ENCODE measurements around the gene CACNA1H. TPM values are rescaled to one million over a fixed set of nuclear protein-coding genes. Genes with fewer than 3 reads are reported as not detected.
"Not testable (repeated sequence)": the region's sequence is repeated elsewhere in the genome, so short reads cannot be mapped to it uniquely, and the experiment has no call there.

CACNA1H gene
- polyA plus RNA-seq, 1 donor from 2014 or later = not detected

- H3K27ac Mint-ChIP-seq, H3K27me3 Mint-ChIP-seq, H3K4me1 Mint-ChIP-seq, H3K9me3 Mint-ChIP-seq, H3K36me3 Mint-ChIP-seq, H3K4me3 Mint-ChIP-seq: not testable (repeated sequence)
Observed at GRCh38 chr16:1249031-1249755, 96.3 kb downstream of the CACNA1H start.

GRCh38 chr16:1253701-1254364 lies 100.9 kb downstream of the CACNA1H start:
- not testable (repeated sequence) for H3K9me3 Mint-ChIP-seq, H3K4me3 Mint-ChIP-seq, H3K27me3 Mint-ChIP-seq, H3K27ac Mint-ChIP-seq, H3K36me3 Mint-ChIP-seq, H3K4me1 Mint-ChIP-seq

GRCh38 chr16:1254821-1255220 lies 101.9 kb downstream of the CACNA1H start:
- H3K4me3 Mint-ChIP-seq = not testable (repeated sequence)

GRCh38 chr16:1255276-1256122 lies 102.6 kb downstream of the CACNA1H start, which contains the start of gene TPSD1:
Gene TPSD1, plus strand, starts transcription at chr16:1256069. Its CDS starts 212 bp downstream, at chr16:1256281.
- not testable (repeated sequence) for H3K4me1 Mint-ChIP-seq, H3K9me3 Mint-ChIP-seq, H3K36me3 Mint-ChIP-seq, H3K4me3 Mint-ChIP-seq, H3K27ac Mint-ChIP-seq
- H3K27me3 Mint-ChIP-seq = peaks cover 13% of the 10 kb centered on the region

More at GRCh38 chr16:1254821-1255220, 101.9 kb downstream of the CACNA1H start:
- H3K9me3 Mint-ChIP-seq, H3K27me3 Mint-ChIP-seq, H3K36me3 Mint-ChIP-seq, H3K27ac Mint-ChIP-seq, H3K4me1 Mint-ChIP-seq: not testable (repeated sequence)

DNA sequence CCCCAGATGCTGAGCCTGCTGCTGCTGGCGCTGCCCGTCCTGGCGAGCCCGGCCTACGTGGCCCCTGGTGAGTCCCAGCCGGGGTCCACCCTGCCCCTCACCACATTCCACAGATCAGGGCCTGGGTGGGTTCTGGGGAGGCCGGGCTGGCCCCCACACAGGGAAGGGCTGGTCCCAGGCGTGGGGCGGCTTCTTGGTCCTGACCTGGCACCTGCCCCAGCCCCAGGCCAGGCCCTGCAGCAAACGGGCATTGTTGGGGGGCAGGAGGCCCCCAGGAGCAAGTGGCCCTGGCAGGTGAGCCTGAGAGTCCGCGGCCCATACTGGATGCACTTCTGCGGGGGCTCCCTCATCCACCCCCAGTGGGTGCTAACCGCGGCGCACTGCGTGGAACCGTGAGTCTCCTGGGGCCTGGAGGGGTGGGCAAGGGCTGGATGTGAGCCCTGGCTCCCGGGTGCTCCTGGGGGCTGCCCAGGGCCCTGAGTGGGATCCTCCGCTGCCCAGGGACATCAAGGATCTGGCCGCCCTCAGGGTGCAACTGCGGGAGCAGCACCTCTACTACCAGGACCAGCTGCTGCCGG lies 103.5 kb downstream of the CACNA1H start:
- H3K36me3 Mint-ChIP-seq = not testable (repeated sequence)

DNA sequence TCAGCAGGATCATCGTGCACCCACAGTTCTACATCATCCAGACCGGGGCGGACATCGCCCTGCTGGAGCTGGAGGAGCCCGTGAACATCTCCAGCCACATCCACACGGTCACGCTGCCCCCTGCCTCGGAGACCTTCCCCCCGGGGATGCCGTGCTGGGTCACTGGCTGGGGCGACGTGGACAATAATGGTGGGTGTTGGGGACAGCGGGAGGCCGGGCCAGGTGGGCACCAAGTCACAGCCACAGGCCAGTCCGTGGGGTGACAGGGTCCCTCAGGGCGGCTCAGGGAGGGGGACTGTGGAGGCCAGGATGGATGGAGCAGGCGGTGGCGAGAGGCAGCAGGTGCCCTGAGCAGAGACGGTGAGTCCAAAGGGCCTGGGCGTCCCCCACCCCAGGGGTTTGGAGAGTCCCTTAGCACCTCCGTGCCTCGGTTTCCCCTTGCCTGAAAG lies 104.0 kb downstream of the CACNA1H start:
- H3K9me3 Mint-ChIP-seq = no peaks in the 10 kb centered on the region
- no peaks in the 10 kb centered on the region for H3K36me3 Mint-ChIP-seq
- H3K27me3 Mint-ChIP-seq = peaks cover 21% of the 10 kb centered on the region
- peaks cover 0 to 4% (median 0%) of the 10 kb centered on the region in 3 donors for H3K4me1 Mint-ChIP-seq
- H3K4me3 Mint-ChIP-seq = no peak overlapping the region
- no peak overlapping the region for H3K27ac Mint-ChIP-seq

More for the DNA sequence above, 103.5 kb downstream of the CACNA1H start:
- H3K9me3 Mint-ChIP-seq, H3K4me1 Mint-ChIP-seq, H3K27ac Mint-ChIP-seq, H3K4me3 Mint-ChIP-seq: not testable (repeated sequence)
- H3K27me3 Mint-ChIP-seq = peaks cover 19% of the 10 kb centered on the region

DNA sequence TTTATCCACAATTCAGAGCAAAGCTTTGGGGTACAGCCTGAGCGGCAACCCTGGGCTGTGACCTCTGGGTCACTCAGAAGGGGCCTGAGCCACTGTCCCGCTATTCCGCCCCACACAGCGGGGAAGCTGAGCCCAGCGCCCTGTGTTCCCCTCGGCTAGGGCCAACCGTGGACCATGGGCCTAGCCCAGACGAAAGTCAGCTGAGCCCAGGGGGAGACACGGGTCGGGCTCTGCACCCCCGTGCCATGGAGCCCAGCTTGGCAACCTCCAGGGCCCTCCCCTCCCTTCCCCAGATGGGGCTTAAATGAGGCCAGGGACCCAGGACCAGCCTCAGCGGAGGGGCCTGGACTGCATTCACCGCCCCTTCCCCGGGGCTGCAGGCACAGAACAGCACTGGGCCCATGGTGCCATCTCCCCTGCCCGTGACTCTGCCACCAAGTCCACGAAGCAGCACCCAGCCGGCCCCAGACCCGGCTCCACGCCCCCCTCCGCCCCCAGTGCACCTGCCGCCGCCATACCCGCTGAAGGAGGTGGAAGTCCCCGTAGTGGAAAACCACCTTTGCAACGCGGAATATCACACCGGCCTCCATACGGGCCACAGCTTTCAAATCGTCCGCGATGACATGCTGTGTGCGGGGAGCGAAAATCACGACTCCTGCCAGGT lies 104.8 kb downstream of the CACNA1H start:
- Mint-ChIP-seq H3K4me3 (no peak overlapping the region), H3K27me3 (peaks cover 26% of the 10 kb centered on the region), H3K27ac (no peak overlapping the region), H3K4me1 (peaks cover 0 to 4% (median 0%) of the 10 kb centered on the region in 3 donors), H3K36me3 (no peaks in the 10 kb centered on the region), H3K9me3 (no peaks in the 10 kb centered on the region)

DNA sequence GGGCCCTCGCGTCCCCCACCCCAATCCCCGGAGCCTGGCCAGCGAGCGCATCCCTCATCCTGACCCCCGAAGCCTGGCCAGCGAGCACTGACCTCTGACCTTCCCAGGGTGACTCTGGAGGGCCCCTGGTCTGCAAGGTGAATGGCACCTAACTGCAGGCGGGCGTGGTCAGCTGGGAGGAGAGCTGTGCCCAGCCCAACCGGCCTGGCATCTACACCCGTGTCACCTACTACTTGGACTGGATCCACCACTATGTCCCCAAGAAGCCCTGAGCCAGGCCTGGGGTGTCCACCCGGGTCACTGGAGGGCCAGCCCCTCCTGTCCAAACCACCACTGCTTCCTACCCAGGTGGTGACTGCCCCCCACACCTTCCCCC lies 105.3 kb downstream of the CACNA1H start:
- Mint-ChIP-seq H3K36me3 (no peaks in the 10 kb centered on the region), H3K27ac (no peak overlapping the region), H3K4me1 (peaks cover 0 to 4% (median 0%) of the 10 kb centered on the region in 3 donors), H3K27me3 (peaks cover 26% of the 10 kb centered on the region), H3K9me3 (no peaks in the 10 kb centered on the region), H3K4me3 (no peak overlapping the region)

DNA sequence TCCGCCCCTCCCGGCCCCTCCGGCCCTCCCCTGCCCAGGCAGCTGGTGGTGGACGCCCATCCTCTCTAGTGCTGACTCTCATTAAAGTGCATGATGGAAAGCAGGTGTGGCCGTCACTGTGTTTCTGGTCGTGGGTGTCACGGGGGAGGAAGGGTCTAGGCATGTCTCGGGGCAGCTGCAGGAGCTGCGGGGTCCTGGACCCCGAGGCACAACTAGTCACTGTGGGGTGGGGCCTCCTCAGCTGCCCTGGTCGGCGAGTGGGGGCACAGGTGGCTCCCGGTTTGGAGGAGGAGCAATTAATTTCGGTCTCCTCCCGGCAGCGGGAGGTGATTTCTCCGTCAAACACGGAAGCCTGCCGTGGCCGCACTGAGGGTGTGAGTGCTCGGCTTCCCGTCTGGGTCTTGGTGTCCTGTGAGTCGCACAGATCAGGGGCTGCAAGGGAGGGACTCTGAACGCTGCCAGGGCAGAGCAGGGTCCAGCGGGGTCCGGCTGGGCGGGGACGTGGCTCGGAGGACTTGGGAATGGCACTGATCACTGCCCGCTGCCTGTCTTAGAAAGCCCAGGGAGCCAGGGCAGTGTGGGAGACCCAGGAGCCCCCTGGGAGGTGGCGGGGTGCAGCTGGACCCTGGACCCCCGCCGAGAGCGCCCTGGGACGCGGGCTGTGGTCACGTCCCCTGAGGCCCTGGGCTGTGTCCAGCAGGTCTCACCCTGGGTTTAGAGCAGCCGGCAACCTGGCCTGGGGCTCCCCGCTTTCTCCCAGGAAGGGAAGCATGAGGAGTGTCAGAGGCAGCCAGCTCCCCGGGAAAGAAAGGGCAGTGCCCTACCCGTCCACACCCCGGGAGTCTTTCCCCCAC lies 106.2 kb downstream of the CACNA1H start:
- no peaks in the 10 kb centered on the region for H3K9me3 Mint-ChIP-seq
- no peaks in the 10 kb centered on the region for H3K36me3 Mint-ChIP-seq
- peaks cover 0 to 4% (median 0%) of the 10 kb centered on the region in 3 donors for H3K4me1 Mint-ChIP-seq
- H3K4me3 Mint-ChIP-seq = peak overlapping the region in 2 of 4 donors; percentile 33 to 67
- peak overlapping the region in 1 of 3 donors; percentile 31 for H3K27ac Mint-ChIP-seq
- peaks cover 26% of the 10 kb centered on the region for H3K27me3 Mint-ChIP-seq

DNA sequence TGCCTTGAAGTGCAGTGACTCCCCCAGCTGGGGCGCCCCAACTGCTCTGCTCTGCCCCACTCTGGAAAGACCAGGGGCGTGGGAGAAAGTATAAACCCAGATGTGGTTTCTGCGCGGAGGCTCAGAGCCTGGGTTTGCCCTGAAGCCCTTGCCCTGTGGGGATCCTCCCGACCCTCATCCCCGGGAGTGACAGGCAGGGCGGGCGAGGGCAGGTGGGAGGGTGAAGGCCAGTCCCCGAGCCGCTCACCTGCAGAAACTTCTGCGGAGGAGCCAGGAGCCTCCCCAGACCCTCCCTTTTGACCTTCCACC lies 106.8 kb downstream of the CACNA1H start:
- H3K9me3 Mint-ChIP-seq = no peaks in the 10 kb centered on the region
- H3K27ac Mint-ChIP-seq = no peak overlapping the region
- no peaks in the 10 kb centered on the region for H3K36me3 Mint-ChIP-seq
- H3K4me1 Mint-ChIP-seq = peaks cover 0 to 4% (median 0%) of the 10 kb centered on the region in 3 donors
- no peak overlapping the region for H3K4me3 Mint-ChIP-seq
- H3K27me3 Mint-ChIP-seq = peaks cover 26% of the 10 kb centered on the region

DNA sequence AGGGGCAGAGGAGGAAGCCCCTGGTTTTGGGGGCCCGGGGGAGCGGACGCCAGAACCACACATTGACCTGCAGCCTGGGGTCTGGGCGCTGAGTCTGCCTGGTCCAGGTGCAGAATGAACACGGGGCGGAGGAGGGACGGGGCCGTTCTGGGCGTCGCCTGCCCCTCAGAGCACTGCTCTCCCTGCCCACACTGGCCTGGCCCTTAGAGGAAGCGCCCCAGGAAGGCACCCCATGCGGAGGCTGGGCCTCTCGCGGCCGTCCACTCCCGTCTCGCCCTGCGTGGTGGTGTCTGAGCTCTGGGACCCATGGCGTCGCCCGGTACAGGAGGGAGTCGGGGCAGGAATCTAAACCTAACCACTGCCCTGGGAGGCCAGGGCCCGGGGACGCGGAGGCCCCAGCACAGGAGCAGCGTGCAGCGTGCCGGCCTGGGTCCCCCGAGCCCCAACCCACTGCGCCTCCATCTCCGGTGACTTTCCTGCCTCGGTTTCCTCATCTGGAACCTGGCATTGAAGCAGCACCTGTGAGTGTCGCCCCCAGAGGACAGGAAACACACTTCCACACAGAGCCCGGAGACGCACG lies 107.3 kb downstream of the CACNA1H start:
- H3K27ac Mint-ChIP-seq = no peak overlapping the region
- peaks cover 26% of the 10 kb centered on the region for H3K27me3 Mint-ChIP-seq
- H3K9me3 Mint-ChIP-seq = no peaks in the 10 kb centered on the region
- H3K4me1 Mint-ChIP-seq = peaks cover 0 to 4% (median 0%) of the 10 kb centered on the region in 3 donors
- H3K4me3 Mint-ChIP-seq = no peak overlapping the region
- H3K36me3 Mint-ChIP-seq = no peaks in the 10 kb centered on the region

- H3K4me1 Mint-ChIP-seq = peaks cover 0 to 4% (median 0%) of the 10 kb centered on the region in 3 donors
- H3K36me3 Mint-ChIP-seq = no peaks in the 10 kb centered on the region
- H3K4me3 Mint-ChIP-seq = no peak overlapping the region
- H3K9me3 Mint-ChIP-seq = no peaks in the 10 kb centered on the region
- H3K27ac Mint-ChIP-seq = no peak overlapping the region
- H3K27me3 Mint-ChIP-seq = peaks cover 26% of the 10 kb centered on the region
Observed at GRCh38 chr16:1261131-1261892, 108.4 kb downstream of the CACNA1H start.

DNA sequence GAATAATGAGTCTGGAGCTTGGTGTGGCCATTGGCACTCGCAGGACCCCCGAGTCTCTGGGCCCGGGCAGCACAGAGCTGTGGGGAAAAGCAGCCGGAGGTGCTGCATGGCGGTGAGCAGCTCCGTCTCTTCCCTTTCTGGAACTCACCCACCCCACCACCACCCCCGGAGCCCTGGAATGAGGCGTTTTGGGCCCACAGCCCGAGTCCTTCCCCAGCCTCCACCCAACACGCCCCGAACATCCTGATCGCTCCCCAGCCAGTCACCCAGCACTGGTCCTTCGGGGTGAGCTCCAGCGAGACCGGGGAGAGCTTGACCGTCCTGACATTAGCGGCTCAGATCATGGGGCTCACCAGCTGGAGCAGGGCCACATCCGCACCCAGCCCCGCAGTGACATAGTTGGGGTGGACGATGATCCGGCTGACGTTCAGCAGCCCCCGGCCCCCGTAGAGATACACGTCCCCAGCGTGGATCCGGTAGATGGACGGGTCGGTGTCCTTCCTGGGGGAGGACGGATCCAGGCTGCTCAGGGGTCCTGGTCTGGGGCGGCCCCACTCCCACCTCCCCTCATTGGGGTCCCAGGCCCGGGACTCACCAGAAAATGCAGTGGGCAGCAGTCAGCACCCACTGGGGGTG lies 109.4 kb downstream of the CACNA1H start:
- H3K9me3 Mint-ChIP-seq = no peaks in the 10 kb centered on the region
- H3K36me3 Mint-ChIP-seq = no peaks in the 10 kb centered on the region
- peaks cover 22% of the 10 kb centered on the region for H3K27me3 Mint-ChIP-seq
- H3K4me1 Mint-ChIP-seq = peaks cover 0 to 4% (median 0%) of the 10 kb centered on the region in 3 donors
- peak overlapping the region in 2 of 4 donors; percentile 5 to 56 for H3K4me3 Mint-ChIP-seq
- no peak overlapping the region for H3K27ac Mint-ChIP-seq
